ENCODE data around the gene MAPKBP1. TPM values are rescaled to one million over a fixed set of nuclear protein-coding genes. Genes with fewer than 3 reads are reported as not detected.

Gene MAPKBP1
- total RNA-seq, 2 donors from 2014 or later = 9.0 to 14.6 TPM

DNA sequence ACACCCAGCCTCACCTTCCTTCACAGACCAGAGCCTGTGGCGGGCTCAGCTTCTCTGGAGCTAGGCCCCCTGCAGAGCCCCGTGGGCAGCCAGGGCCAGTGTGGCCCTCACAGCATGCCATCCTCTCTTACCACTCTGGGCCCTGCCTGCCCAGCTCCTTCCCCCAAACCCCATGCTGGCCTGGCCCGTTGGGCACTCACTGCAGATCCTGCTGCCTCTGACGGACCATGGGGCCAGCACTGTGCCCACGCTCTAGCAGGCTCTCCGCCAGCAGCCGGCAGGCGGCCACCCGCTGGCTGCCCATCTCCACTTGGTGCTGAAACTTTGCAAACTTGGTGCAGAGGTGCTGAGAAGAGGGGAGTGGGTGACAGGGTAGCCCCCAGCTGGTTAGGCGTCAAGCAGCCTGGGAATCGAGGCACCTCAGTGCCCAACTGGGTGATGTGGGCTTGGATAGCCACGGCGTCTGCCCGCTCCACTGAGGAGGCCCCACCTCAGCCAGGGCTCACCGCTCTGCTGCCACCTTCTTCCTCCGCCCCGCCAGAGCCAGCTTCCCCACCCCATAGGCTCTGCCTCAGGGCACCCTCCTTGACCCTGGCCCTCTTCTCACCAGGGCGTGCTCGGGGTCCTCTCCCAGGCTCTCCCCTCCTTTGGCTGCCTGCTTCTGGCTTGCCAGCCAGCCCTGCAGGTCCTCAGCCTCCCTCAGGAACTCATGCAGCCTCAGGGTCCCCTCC, 97.1 kb downstream of the MAPKBP1 start:
- no peak overlapping the region for H3K27ac ChIP-seq

GRCh38 chr15:41872166-41872747, 98.0 kb downstream of the MAPKBP1 start:
- Histone ChIP-seq H3K9ac (ENCODE audit: low read depth in 2 of 2, low read length in 2 of 2) (no peak overlapping the region), H3K27ac (no peak overlapping the region), H3K4me1 (no peaks in the 10 kb centered on the region), H3K27me3 (no peaks in the 10 kb centered on the region), H3K4me3 (no peak overlapping the region), H3K36me3 (no peaks in the 10 kb centered on the region), H3K9me3 (no peaks in the 10 kb centered on the region)
- DNase-seq = no peak
- no peak for TF ChIP-seq CTCF (IDR thresholded peaks at IDR 0.05)
- intact Hi-C loops (cut with DNase I) = no loop called here

More for the DNA sequence above, 97.1 kb downstream of the MAPKBP1 start:
- no peak for DNase-seq
- no peak for TF ChIP-seq CTCF (IDR thresholded peaks at IDR 0.05)
- Histone ChIP-seq H3K27me3 (no peaks in the 10 kb centered on the region), H3K36me3 (no peaks in the 10 kb centered on the region), H3K4me3 (no peak overlapping the region), H3K9me3 (no peaks in the 10 kb centered on the region), H3K9ac (ENCODE audit: low read depth in 2 of 2, low read length in 2 of 2) (no peak overlapping the region), H3K4me1 (no peaks in the 10 kb centered on the region)
- intact Hi-C loops (cut with DNase I) = no loop called here

- Histone ChIP-seq H3K27ac (no peak overlapping the region), H3K4me1 (no peaks in the 10 kb centered on the region), H3K9ac (ENCODE audit: low read depth in 2 of 2, low read length in 2 of 2) (no peak overlapping the region), H3K36me3 (no peaks in the 10 kb centered on the region), H3K9me3 (no peaks in the 10 kb centered on the region), H3K4me3 (no peak overlapping the region), H3K27me3 (no peaks in the 10 kb centered on the region)
- intact Hi-C loops (cut with DNase I) = no loop called here
- no peak for TF ChIP-seq CTCF (IDR thresholded peaks at IDR 0.05)
- no peak for DNase-seq
Observed at GRCh38 chr15:41873711-41874110, 99.4 kb downstream of the MAPKBP1 start.

DNA sequence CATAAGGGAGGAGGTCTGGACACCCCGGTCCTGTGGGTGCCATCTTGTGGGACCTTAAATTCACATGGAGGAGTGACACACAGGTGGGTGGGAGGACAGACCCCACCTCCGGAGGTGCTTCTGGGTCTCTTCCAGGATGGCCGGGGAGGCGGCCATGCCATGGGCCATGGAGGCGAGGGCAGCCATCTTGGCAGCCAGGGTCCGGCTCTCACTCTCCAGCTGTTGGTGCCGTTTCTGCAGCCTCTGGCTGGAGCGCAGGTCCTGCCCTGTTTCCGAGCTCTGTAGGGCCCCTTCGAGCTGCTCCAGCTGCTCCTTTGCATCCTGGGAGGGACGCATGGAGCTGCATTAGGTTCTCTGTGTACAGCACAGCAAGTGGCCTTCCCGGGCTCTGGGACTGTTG, 100.5 kb downstream of the MAPKBP1 start:
- H3K27ac ChIP-seq = no peak overlapping the region
- H3K4me1 ChIP-seq = no peaks in the 10 kb centered on the region
- TF ChIP-seq CTCF (IDR thresholded peaks at IDR 0.05) = no peak
- intact Hi-C loops (cut with DNase I) = no loop called here
- no peaks in the 10 kb centered on the region for H3K9me3 ChIP-seq
- no peak overlapping the region for H3K4me3 ChIP-seq
- DNase-seq = no peak
- H3K27me3 ChIP-seq = no peaks in the 10 kb centered on the region
- no peak overlapping the region for H3K9ac ChIP-seq (ENCODE audit: low read depth in 2 of 2, low read length in 2 of 2)
- no peaks in the 10 kb centered on the region for H3K36me3 ChIP-seq

GRCh38 chr15:41876007-41876406, 101.7 kb downstream of the MAPKBP1 start:
- no peak for DNase-seq
- Histone ChIP-seq H3K4me1 (no peaks in the 10 kb centered on the region), H3K27ac (no peak overlapping the region), H3K4me3 (no peak overlapping the region), H3K36me3 (no peaks in the 10 kb centered on the region), H3K9ac (ENCODE audit: low read depth in 2 of 2, low read length in 2 of 2) (no peak overlapping the region), H3K27me3 (no peaks in the 10 kb centered on the region), H3K9me3 (no peaks in the 10 kb centered on the region)
- TF ChIP-seq CTCF (IDR thresholded peaks at IDR 0.05) = no peak
- intact Hi-C loops (cut with DNase I) = no loop called here
